NT2/D1 (cell line): Measurements from ENCODE around the gene RHEX.

Source experiments
- DNase-seq: peaks from one replicate; pipeline ENCODE4 v3.0.0-alpha.2; 2011; ENCODE audit warnings: low read depth, low spot score
- H3K27me3 ChIP-seq: 2 replicates; pipeline ENCODE4 v1.6.0; 2011; ENCODE audit warnings: mild to moderate bottlenecking; ENCODE audit not compliant: insufficient read length, insufficient read depth
- H3K36me3 ChIP-seq: 2 replicates; pipeline ENCODE4 v1.6.1; 2011; ENCODE audit warnings: mild to moderate bottlenecking, low read length, mixed read lengths; ENCODE audit not compliant: insufficient read depth, insufficient read length
- H3K4me1 ChIP-seq: 2 replicates; pipeline ENCODE4 v1.5.1; 2011; ENCODE audit not compliant: insufficient read depth, insufficient read length
- H3K4me3 ChIP-seq: 2 replicates; pipeline ENCODE4 v1.5.1; 2011; ENCODE audit warnings: low read depth; ENCODE audit not compliant: insufficient read length
- H3K9ac ChIP-seq: 2 replicates; pipeline ENCODE4 v1.6.0; 2011; ENCODE audit warnings: low read depth; ENCODE audit not compliant: insufficient read length
- H3K9me3 ChIP-seq: 2 replicates; pipeline ENCODE4 v1.5.1; 2011; ENCODE audit warnings: mild to moderate bottlenecking, low read length; ENCODE audit not compliant: insufficient read depth
- SUZ12 ChIP-seq: IDR thresholded peaks from 2 replicates; pipeline ENCODE4 v1.6.1; 2011; ENCODE audit not compliant: insufficient read length, insufficient read depth; ENCODE audit errors: extremely low read depth
- YY1 ChIP-seq: IDR thresholded peaks from 2 replicates; pipeline ENCODE4 v1.6.1; 2011; ENCODE audit not compliant: insufficient read length, insufficient read depth
- ZNF274 ChIP-seq: IDR thresholded peaks from 2 replicates; pipeline ENCODE4 v1.6.1; 2011; ENCODE audit warnings: mild to moderate bottlenecking, low read depth, low read length

The RHEX gene

DNA sequence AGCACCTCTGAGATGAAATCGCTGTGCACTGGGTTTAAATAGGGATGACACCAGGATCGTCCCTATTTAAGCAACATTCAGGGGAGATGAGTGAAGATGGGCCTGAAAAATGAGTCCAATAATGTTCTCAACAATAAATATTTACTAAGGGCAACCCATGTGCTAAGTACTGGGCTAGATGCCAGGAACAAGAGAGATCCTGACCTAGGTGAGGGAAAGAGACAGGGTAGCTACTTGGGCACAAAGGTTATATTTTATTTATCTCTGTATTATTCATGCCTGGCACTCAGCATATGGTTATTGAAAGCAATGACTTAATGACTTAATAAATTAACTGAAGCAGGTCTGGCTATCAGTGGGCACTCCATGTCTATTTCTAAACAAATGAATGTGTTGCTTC is 91.6 kb downstream of the RHEX start:
- H3K4me3 ChIP-seq = no peak overlapping the region
- no peak overlapping the region for H3K9ac ChIP-seq
- H3K27me3 ChIP-seq = no peaks in the 10 kb centered on the region
- TF ChIP-seq SUZ12 (no peak), ZNF274 (no peak), YY1 (no peak)
- peaks cover 3% of the 10 kb centered on the region for H3K4me1 ChIP-seq
- no peak for DNase-seq
- H3K36me3 ChIP-seq = no peaks in the 10 kb centered on the region
- no peaks in the 10 kb centered on the region for H3K9me3 ChIP-seq

DNA sequence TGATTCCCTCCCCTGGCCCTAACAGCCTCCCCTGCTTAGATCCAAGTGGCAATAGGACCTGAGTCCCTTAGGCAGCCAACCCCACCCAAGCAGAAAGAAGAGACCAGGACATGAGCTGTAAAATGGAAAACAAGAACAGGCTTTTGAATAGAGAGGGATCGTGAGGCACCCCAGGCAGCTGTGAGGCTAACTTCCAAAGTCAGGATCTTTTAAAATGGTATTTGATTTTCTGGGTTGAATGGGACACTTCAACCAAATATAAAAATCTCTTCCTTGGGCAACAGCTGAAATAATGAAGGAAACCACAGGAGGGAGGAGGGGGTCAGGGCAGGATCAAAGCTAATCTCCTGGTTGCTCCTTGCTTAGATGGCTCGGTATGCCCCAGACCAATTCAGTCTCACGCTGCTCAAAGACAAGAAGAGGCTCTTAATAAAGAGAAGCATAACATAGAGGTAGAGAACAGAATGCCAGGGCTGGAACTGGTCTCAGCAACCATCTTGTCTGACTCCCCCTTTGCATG is 92.9 kb downstream of the RHEX start:
- peaks cover 3% of the 10 kb centered on the region for H3K4me1 ChIP-seq
- no peak for DNase-seq
- H3K9ac ChIP-seq = no peak overlapping the region
- no peaks in the 10 kb centered on the region for H3K36me3 ChIP-seq
- H3K4me3 ChIP-seq = no peak overlapping the region
- no peaks in the 10 kb centered on the region for H3K27me3 ChIP-seq
- no peak for TF ChIP-seq SUZ12
- TF ChIP-seq YY1 = no peak
- TF ChIP-seq ZNF274 = no peak
- no peaks in the 10 kb centered on the region for H3K9me3 ChIP-seq
